ENCODE results near the gene LIMK2. TPM values are rescaled to one million over a fixed set of nuclear protein-coding genes. Genes with fewer than 3 reads are reported as not detected.

LIMK2 gene
- total and polyA plus RNA-seq, 9 of the 15 experiments (the other 6 are each of a cell fraction or from before 2014, with no cell fraction given), result 1.1 to 14.5 (median 8.5) TPM

GRCh38 chr22:31302006-31302405, 89.9 kb downstream of the LIMK2 start:
- ChIA-PET POLR2A (interaction anchor here (0.6 to 1.8 kb wide), 2 partner anchors 12 to 13 kb away, joined by 3 to 6 read pairs; no protein-coding TSS in a partner anchor), CTCF (ENCODE audit: low intra/inter-chr PET ratio) (no interaction called here)
- H2AFZ ChIP-seq (ENCODE audit: low read depth, low read length), result no peak overlapping the region
- no peak for ATAC-seq
- no peaks in the 10 kb centered on the region for H3K36me3 ChIP-seq (ENCODE audit: control insufficient read depth, insufficient read depth, low read length)
- H4K20me1 ChIP-seq (replicated peaks; ENCODE audit: control insufficient read depth, insufficient read depth, low read length), result no peaks in the 10 kb centered on the region
- no TSS peak for BruUV-seq (replicated peaks)
- no peaks in the 10 kb centered on the region for H3K79me2 ChIP-seq (ENCODE audit: control insufficient read depth, insufficient read depth, low read length)
- no peak for FAIRE-seq
- no peak overlapping the region for H3K9ac ChIP-seq (ENCODE audit: insufficient read depth in 1 of 2, low read depth in 2 of 2, low read length in 2 of 2)
- no peaks in the 10 kb centered on the region for H3K9me3 ChIP-seq (replicated peaks; ENCODE audit: control insufficient read depth, insufficient read depth, low read depth, low read length)
- intact Hi-C loops (cut with micrococcal nuclease), result no loop called here
- no peak overlapping the region for H3K4me3 ChIP-seq
- H3K4me2 ChIP-seq (ENCODE audit: insufficient read depth, low read length), result no peak overlapping the region
- no peaks in the 10 kb centered on the region for H3K4me1 ChIP-seq (replicated peaks in 1 of 2; ENCODE audit: control insufficient read depth in 2 of 2, insufficient read depth in 2 of 2, low read length in 2 of 2)
- H3K27ac ChIP-seq (ENCODE audit: extremely low read depth, low read depth, low read length), result no peak overlapping the region
- DNase-seq (ENCODE audit: extremely low read depth in 1 of 4, low spot score in 3 of 4), result no peak
- in situ Hi-C loops (cut with MboI), result no loop called here
- H3K27me3 ChIP-seq (ENCODE audit: control insufficient read depth in 2 of 2, insufficient read depth in 2 of 2, low read length in 2 of 2), result no peaks in the 10 kb centered on the region
- TF ChIP-seq SNAPC5 (CRISPR knock-in tag; IDR thresholded peaks at IDR 0.05) (no peak), IFI16 (CRISPR knock-in tag; IDR thresholded peaks at IDR 0.05) (no peak), U2AF1 (optimal IDR thresholded peaks at IDR 0.05; ENCODE audit: low read depth, low read length) (no peak), SNRNP70 (optimal IDR thresholded peaks at IDR 0.05; ENCODE audit: low read depth, low read length) (no peak), CREBBP (IDR thresholded peaks at IDR 0.05; ENCODE audit: low read depth, low read length) (no peak), SMAD3 (CRISPR knock-in tag; conservative IDR thresholded peaks at IDR 0.05) (no peak), ZNF217 (CRISPR knock-in tag; IDR thresholded peaks at IDR 0.05) (no peak), AFF1 (IDR thresholded peaks at IDR 0.05; ENCODE audit: low read depth in 1 of 2, partially characterized antibody in 2 of 2) (no peak)
- no peaks in the 10 kb centered on the region for H3K9me1 ChIP-seq (ENCODE audit: control insufficient read depth, insufficient read depth, low read length)

Data from K562 (cell line).